Measurements from ENCODE around the gene CA10.

GRCh38 chr17:51638971-51639370 lies 519.5 kb downstream of the CA10 start:
- TF ChIP-seq CTCF (IDR thresholded peaks at IDR 0.05; ENCODE audit: poor library complexity) (no peak), EZH2 (IDR thresholded peaks at IDR 0.05; ENCODE audit: borderline replicate concordance) (no peak)
